ENCODE results near the gene QRICH2. TPM values are rescaled to one million over a fixed set of nuclear protein-coding genes. Genes with fewer than 3 reads are reported as not detected.

QRICH2 gene
- total RNA-seq, 6 donors from 2014 or later, result 1.7 to 9.4 (median 2.8) TPM

Small RNAs within 50 kb of the gene (small RNA-seq; reads per million reads assigned to genes)
- gene RF00019 (0 reads per million in 4 donors), gene RNU6-24P (0 reads per million in 4 donors)

Other genes with a start within 250 kb of the QRICH2 start
- gene SRP68, start 235.8 kb downstream of the QRICH2 start, total RNA-seq, result 10 to 100 TPM; 41.8 to 68.2 (median 56.1) TPM
- gene GALR2, start 233.5 kb downstream of the QRICH2 start, total RNA-seq, result under 1 TPM in 1 of 6 donors, not detected in 5; 0.61 TPM
- gene ZACN, start 229.1 kb downstream of the QRICH2 start, total RNA-seq, result not detected
- gene EXOC7, start 204.5 kb downstream of the QRICH2 start, total RNA-seq, result 100 to 1,000 TPM in 3 of 6 donors, 10 to 100 TPM in 3; 69.4 to 233 (median 103) TPM
- 10 to 100 TPM in 5 of 6 donors, 1 to 10 TPM in 1; 3.3 to 86.6 (median 32.2) TPM for gene FOXJ1, start 167.0 kb downstream of the QRICH2 start, total RNA-seq
- gene RNF157, start 67.8 kb downstream of the QRICH2 start, total RNA-seq, result 10 to 100 TPM in 1 of 6 donors, 1 to 10 TPM in 5; 1.1 to 14.7 (median 2.5) TPM
- 10 to 100 TPM in 5 of 6 donors, 1 to 10 TPM in 1; 8.4 to 74.9 (median 26.8) TPM for gene UBALD2, start 42.9 kb downstream of the QRICH2 start, total RNA-seq
- gene PRPSAP1, start 45.6 kb upstream of the QRICH2 start, total RNA-seq, result 100 to 1,000 TPM in 1 of 6 donors, 10 to 100 TPM in 5; 37.3 to 172 (median 59.2) TPM
- 10 to 100 TPM in 3 of 6 donors, 1 to 10 TPM in 3; 5.5 to 16.6 (median 9.5) TPM for gene SPHK1, start 76.3 kb upstream of the QRICH2 start, total RNA-seq
- 10 to 100 TPM; 20.5 to 55.5 (median 27.7) TPM for gene UBE2O, start 144.9 kb upstream of the QRICH2 start, total RNA-seq
- gene AANAT, start 159.3 kb upstream of the QRICH2 start, total RNA-seq, result not detected
- gene RHBDF2, start 193.1 kb upstream of the QRICH2 start, total RNA-seq, result 100 to 1,000 TPM in 2 of 6 donors, 10 to 100 TPM in 4; 34.3 to 137 (median 47.6) TPM
- 10 to 100 TPM in 5 of 6 donors, 1 to 10 TPM in 1; 6.4 to 33.9 (median 16.6) TPM for gene CYGB, start 229.4 kb upstream of the QRICH2 start, total RNA-seq
- gene PRCD, start 231.8 kb upstream of the QRICH2 start, total RNA-seq, result 10 to 100 TPM in 1 of 6 donors, 1 to 10 TPM in 4, not detected in 1; 3.0 to 13.9 (median 7.2) TPM